Kidney tubule cell (primary cell): ENCODE measurements around the gene GARIN1A.
"Not testable (repeated sequence)": the region's sequence is repeated elsewhere in the genome, so short reads cannot be mapped to it uniquely, and the experiment has no call there.

Source experiments
- DNase-seq: peaks from one replicate; pipeline ENCODE4 v3.0.0-alpha.2; 2018; ENCODE audit warnings: low spot score

GARIN1A gene

GRCh38 chr7:128683270-128683669 lies 11.2 kb downstream of the GARIN1A start:
- not testable (repeated sequence) for DNase-seq

DNA sequence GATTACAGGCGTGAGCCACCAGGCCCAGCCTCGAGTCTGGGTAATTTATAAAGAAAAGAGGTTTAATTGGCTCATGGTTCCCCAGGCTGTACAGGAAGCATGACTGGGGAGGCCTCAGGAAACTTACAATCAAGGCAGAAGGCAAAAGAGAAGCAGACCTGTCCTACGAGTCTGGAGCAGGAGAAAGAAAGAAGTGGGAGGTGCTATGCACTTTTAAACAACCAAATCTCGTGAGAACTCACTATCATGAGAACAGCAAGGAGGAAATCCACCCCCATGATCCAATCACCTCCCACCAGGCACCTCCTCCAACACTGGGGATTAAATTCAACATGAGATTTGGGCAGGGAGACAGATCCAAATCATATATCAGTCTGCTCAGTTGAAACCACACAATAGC lies 11.6 kb downstream of the GARIN1A start:
- DNase-seq, result not testable (repeated sequence)

- no peak for DNase-seq
Observed at GRCh38 chr7:128687131-128687530, 15.0 kb downstream of the GARIN1A start.

GRCh38 chr7:128688492-128688891 lies 16.4 kb downstream of the GARIN1A start:
- no peak for DNase-seq

- DNase-seq, result not testable (repeated sequence)
Observed at GRCh38 chr7:128689161-128689935, 17.3 kb downstream of the GARIN1A start.

DNA sequence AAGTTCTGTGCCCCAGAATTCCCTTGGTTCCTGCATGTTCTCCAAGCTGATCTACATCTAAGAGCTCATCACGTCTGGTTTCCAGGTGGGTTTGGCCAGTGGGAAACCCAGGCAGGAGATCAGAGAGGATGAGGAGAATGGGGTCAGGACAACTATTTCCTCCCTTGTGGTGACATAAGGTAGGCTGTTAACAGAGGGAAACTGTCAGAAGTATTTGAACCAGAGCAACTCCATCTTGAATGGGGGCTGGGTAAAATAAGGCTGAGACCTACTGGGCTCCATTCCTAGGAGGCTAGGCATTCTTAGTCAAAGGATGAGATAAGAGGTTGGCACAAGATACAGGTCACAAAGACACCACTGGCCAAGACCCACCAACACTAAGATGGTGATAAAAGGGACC lies 19.1 kb downstream of the GARIN1A start:
- DNase-seq, result no peak

GRCh38 chr7:128692623-128693270 lies 20.7 kb downstream of the GARIN1A start:
- DNase-seq, result no peak

DNA sequence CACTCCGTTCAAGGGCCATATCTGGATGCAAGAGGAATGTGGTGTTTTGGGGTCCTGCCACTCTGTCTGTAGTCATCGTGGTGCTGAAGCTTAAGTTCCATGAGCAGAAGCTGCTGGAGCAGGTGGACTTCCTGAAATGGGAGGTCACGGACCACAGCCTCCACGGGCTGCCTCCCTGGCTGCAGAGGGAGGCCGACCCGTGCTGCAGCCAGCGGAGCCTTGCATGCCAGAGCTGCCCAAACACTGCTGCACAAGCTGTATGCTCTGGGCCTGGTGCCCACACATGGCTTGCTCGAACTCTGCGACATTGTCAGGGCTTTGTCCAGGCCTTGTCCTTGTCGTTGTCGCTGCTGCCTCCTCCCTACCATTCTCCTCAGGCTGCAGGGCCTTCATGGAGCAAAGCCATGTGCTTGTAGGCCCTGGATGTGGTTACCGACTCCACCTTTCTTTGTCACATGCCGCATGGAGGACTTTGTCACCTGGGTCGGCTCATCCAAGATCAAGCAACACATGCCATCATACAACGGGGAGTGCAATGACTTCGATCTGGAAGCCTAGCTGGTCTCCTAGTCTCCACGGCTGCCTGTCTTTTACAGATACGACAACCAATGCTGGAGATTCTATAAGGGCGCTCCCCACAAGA lies 21.4 kb downstream of the GARIN1A start:
- no peak for DNase-seq

DNA sequence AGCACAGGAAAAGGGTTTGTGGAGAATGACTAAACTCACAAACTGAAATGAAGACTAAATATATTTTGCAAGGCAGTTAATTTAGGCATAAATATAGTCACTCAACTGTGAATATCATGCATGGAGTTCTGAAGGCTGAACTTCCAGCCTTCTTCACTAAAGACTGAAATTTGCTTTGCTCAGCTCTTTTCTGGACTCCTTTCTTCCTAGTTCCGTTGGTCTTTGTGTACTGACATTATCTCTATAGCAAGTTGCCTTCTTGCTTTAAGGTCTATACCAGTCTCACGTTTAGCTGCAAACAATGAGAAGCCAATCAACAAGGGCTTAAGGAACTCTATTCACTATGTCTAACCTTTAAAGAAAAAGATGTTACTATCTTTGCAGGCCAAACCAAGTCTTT lies 22.6 kb downstream of the GARIN1A start:
- DNase-seq, result no peak

DNA sequence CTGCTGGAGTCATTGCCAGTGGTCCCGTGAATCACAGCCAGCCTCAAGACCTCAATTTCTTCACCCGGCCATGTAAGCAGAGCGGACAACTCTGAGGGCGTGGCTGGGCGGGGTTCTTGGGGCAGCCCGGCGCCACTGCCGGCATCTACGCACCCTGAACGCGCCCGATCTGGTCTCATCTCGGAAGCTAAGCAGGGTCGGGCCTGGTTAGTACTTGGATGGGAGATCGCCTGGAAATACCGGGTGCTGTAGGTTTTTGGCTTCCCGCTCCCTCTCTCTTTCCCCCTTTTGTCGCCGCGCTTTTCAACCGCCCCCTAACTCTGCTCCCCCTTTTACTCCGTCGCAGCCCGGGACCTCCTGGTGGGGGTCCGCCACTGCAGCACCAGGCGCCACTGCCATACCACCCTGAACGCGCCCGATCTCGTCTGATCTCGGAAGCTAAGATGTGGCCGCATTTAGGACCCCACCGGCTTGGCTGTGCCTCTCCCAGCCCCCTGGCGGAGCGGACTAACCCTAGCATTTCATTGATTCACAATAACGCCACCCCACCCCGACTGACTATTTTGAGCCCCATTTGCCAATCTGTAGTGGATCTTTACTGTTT lies 25.3 kb downstream of the GARIN1A start:
- DNase-seq, result peak; percentile 39

GRCh38 chr7:128699196-128699712 lies 27.2 kb downstream of the GARIN1A start:
- no peak for DNase-seq

GRCh38 chr7:128699895-128700294 lies 27.8 kb downstream of the GARIN1A start:
- no peak for DNase-seq

DNA sequence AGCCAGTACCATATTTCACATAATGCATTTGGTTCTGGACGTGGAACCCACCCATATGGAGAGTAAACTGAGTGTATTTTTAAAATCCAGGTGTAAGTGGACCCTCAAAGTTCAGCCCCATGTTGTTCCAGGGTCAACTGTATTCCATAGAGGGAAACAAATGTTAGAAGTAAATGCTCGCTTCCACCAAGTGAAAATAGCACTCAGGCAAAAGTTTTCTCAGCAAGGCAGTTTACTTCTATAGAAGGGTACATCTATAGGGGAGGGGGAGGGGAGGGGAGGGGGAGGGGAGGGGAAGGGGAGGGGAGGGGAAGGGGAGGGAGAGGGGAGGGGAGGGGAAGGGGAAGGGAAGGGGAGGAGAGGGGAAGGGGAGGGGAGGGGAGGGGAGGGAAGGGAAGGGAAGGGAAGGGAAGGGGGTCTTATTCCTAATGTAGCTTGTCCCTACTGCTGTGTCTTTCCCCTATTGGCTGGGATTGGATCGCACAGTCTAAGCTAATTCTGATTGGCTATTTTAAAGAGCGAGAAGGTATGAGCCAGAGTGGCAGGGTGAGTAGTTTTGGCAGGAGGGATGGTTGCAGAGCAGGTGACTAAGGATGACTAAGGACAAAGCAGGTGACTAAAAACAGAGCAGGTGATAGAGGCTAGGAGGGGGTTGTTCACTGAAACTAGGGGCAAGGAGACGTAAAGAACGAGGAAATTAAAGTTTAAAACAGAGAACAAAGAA lies 29.1 kb downstream of the GARIN1A start:
- DNase-seq, result peak; percentile 87

DNA sequence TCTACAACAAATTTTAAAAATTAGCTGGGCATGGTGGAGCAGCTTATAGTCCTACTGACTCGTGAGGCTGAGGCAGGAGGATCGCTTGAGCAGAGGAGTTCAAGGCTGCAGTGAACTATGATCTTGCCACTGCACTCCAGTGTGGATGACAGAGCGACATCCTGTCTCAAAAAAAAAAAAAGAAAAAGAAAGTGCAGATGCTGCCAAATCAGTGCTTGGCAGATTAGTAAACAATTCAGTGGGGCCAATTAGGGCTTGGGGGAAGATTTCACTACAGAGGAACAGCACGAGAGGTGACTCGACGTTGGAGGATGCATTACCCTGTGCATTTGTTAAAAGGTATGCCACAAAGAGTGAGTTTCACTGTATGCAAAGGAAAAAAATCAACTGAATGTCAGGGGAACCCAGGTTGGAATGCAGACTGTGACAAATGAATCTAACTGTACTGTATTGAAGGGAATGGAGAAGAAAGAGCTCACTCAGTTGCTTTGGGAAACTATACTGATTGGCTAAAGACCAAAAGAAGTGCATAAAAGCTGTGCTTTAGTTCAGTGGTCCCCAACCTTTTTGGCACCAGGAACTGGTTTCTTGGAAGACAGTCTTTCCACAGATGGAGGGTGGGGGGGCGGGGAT lies 31.6 kb downstream of the GARIN1A start:
- peak; percentile 87 for DNase-seq

- peak; percentile 52 for DNase-seq
Observed at GRCh38 chr7:128705891-128706333, 33.8 kb downstream of the GARIN1A start.

DNA sequence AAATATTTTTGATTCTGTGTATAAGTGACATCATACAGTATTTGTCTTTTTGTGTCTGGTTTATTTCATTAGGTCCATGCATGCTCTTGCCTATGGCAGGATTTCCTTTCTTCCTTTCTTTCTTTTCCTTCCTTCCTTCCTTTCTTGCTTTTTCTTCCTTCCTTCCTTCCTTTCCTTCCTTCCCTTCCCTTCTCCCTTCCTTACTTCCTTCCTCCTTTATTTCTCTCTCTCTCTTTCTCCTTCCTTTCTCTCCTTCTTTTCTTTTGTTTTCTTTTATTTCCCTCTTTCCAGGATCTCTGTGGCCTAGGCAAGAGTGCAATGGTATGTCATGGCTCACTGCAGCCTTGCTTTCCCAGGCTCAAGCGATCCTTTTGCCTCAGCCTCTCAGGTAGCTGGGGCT lies 35.7 kb downstream of the GARIN1A start:
- DNase-seq, result no peak

GRCh38 chr7:128708235-128708634 lies 36.1 kb downstream of the GARIN1A start:
- no peak for DNase-seq

DNA sequence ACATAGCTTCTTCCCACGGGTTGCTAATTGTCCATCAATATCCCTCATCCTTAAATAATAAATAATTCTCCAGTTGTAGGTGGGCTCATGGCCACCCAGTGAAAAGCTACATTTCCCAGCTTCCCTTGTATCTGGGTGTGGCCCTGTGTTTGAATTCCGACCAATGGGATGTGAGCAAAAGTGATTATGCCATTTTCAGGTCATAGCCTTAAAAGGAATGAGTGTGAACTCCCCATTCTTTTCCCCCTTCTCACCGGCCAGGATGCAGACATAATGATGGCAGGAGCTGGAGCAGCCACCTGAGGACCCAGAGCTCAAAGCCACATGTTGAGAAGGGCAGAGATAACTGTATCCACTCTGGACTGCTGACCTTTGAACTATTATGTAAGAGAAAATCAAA lies 36.7 kb downstream of the GARIN1A start:
- no peak for DNase-seq

- DNase-seq, result no peak
Observed at GRCh38 chr7:128710481-128710880, 38.4 kb downstream of the GARIN1A start.

DNA sequence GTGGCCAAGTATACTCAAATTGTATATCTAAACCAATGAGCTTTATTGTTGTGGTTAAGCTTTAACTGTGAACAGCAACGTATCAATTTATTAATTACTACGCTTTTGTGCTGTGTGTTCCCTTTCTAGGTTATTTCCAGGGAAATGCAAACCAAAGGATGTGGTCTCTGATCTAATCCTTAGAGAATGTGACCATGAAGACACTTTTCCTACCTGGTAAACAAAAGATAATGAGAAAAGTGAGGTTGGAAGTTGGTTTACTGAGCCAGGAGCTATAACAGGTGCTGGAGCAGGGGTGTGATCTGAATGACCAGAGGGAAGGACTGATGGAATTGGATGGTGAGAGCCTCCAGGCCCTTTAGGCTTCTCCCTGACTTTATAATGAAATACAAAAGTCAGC lies 41.7 kb downstream of the GARIN1A start:
- peak; percentile 93 for DNase-seq
